Hepatocyte (in vitro differentiated cells): ENCODE results near the gene GLIS2. TPM values are rescaled to one million over a fixed set of nuclear protein-coding genes. Genes with fewer than 3 reads are reported as not detected.

Source experiments
- DNase-seq: peaks from one replicate; pipeline ENCODE4 v3.0.0-alpha.2; 2016; ENCODE audit warnings: low spot score
- H2AFZ ChIP-seq: fragments of 200-600 bp; sonication (generic); 2 replicates; pipeline ENCODE4 v1.6.0; 2016; ENCODE audit warnings: antibody characterized with exemption, mild to moderate bottlenecking
- H3K27ac ChIP-seq: fragments of 200-600 bp; sonication (generic); 2 replicates; pipeline ENCODE4 v1.5.1; 2016; ENCODE audit warnings: mild to moderate bottlenecking
- H3K27me3 ChIP-seq: fragments of 200-600 bp; sonication (generic); 2 replicates; pipeline ENCODE4 v1.6.1; 2016
- H3K36me3 ChIP-seq: fragments of 200-600 bp; sonication (generic); replicated peaks from 2 replicates; pipeline ENCODE4 v1.5.1; 2016; ENCODE audit warnings: low read depth; ENCODE audit not compliant: insufficient read depth
- H3K4me1 ChIP-seq: fragments of 200-600 bp; sonication (generic); 2 replicates; pipeline ENCODE4 v1.5.1; 2016; ENCODE audit warnings: mild to moderate bottlenecking, moderate library complexity; ENCODE audit not compliant: insufficient read depth
- H3K4me2 ChIP-seq: fragments of 200-600 bp; sonication (generic); 2 replicates; pipeline ENCODE4 v1.6.0; 2016
- H3K4me3 ChIP-seq: fragments of 200-600 bp; sonication (generic); 2 replicates; pipeline ENCODE4 v1.5.1; 2016; ENCODE audit warnings: mild to moderate bottlenecking
- H3K79me2 ChIP-seq: fragments of 200-600 bp; sonication (generic); 2 replicates; pipeline ENCODE4 v1.6.0; 2017; ENCODE audit warnings: mild to moderate bottlenecking
- H3K9me2 ChIP-seq: fragments of 200-600 bp; sonication (generic); replicated peaks from 2 replicates; pipeline ENCODE4 v1.6.0; 2017; ENCODE audit warnings: mild to moderate bottlenecking; ENCODE audit not compliant: insufficient read depth
- H3K9me3 ChIP-seq: fragments of 200-600 bp; sonication (generic); 2 replicates; pipeline ENCODE4 v1.5.1; 2016; ENCODE audit warnings: low read depth, mild to moderate bottlenecking
- H4K20me1 ChIP-seq: fragments of 200-600 bp; sonication (generic); 2 replicates; pipeline ENCODE4 v1.6.0; 2016; ENCODE audit warnings: mild to moderate bottlenecking; ENCODE audit not compliant: insufficient read depth, poor library complexity, severe bottlenecking
- CTCF ChIP-seq: fragments of 200-600 bp; sonication (generic); IDR thresholded peaks from 2 replicates; pipeline ENCODE4 v1.5.1; 2016; ENCODE audit warnings: antibody characterized with exemption, mild to moderate bottlenecking; ENCODE audit not compliant: poor library complexity
- EZH2 ChIP-seq: fragments of 200-600 bp; sonication (generic); IDR thresholded peaks from 2 replicates; pipeline ENCODE4 v1.6.1; 2016; ENCODE audit warnings: antibody characterized with exemption, mild to moderate bottlenecking, borderline replicate concordance
- EZH2phosphoT487 ChIP-seq: fragments of 200-600 bp; sonication (generic); IDR thresholded peaks from one replicate; pipeline ENCODE4 v1.6.1; 2018; ENCODE audit warnings: antibody characterized with exemption, mild to moderate bottlenecking, low read depth, moderate library complexity; ENCODE audit not compliant: unreplicated experiment, severe bottlenecking
- WGBS: methylation state at CpG from one replicate; pipeline ENCODE4 v1.1.6; 2016; ENCODE audit warnings: low lambda C conversion rate; ENCODE audit errors: missing lambda C conversion rate; 5-methylcytosine and 5-hydroxymethylcytosine counted together
- polyA plus RNA-seq: library from polyadenylated mRNA; unstranded; fragments of >200 nt; fragmentation: Nextera tagmentation; extraction: Ambion mirVana; gene quantifications from 2 replicates; pipeline ENCODE4 v1.2.1, GENCODE V29; 2016
- total RNA-seq: library from RNA; depleted of rRNA; stranded (reverse); fragments of >200 nt; gene quantifications from 2 replicates; pipeline ENCODE4 v1.2.3, GENCODE V29; 2014

The GLIS2 gene
- 3.6 TPM in 2 replicates for total RNA-seq
- polyA plus RNA-seq, result 11.3 and 12.2 TPM in 2 replicates

GRCh38 chr16:4315186-4316107, at the start of gene GLIS2:
Gene GLIS2, plus strand, starts transcription at chr16:4316067. Its CDS starts 16,214 bp downstream, at chr16:4332281.
- Histone ChIP-seq H3K4me1 (peaks cover 40% of the 10 kb centered on the region), H3K27me3 (no peaks in the 10 kb centered on the region)

GRCh38 chr16:4266372-4266771, 49.5 kb upstream of the GLIS2 start:
- TF ChIP-seq EZH2, result no peak
- no peak for TF ChIP-seq EZH2phosphoT487
- no peaks in the 10 kb centered on the region for H3K9me3 ChIP-seq
- no peaks in the 10 kb centered on the region for H4K20me1 ChIP-seq
- no peak overlapping the region for H2AFZ ChIP-seq
- H3K4me2 ChIP-seq, result no peak overlapping the region
- H3K79me2 ChIP-seq, result peaks cover 79% of the 10 kb centered on the region
- WGBS, result 90% methylated on average over 6 of the region's 6 CpGs
- H3K27me3 ChIP-seq, result no peaks in the 10 kb centered on the region
- no peaks in the 10 kb centered on the region for H3K9me2 ChIP-seq
- H3K4me3 ChIP-seq, result no peak overlapping the region
- DNase-seq, result no peak
- peaks cover 24% of the 10 kb centered on the region for H3K4me1 ChIP-seq
- no peak overlapping the region for H3K27ac ChIP-seq
- H3K36me3 ChIP-seq, result no peaks in the 10 kb centered on the region

More at GRCh38 chr16:4315186-4316107, at the start of gene GLIS2:
- H3K79me2 ChIP-seq, result peaks cover 45% of the 10 kb centered on the region
- H3K36me3 ChIP-seq, result no peaks in the 10 kb centered on the region
- H3K9me2 ChIP-seq, result no peaks in the 10 kb centered on the region
- peak within 1 kb of the TSS; percentile 86 for H3K4me3 ChIP-seq
- peak within 1 kb of the TSS; percentile 64 for H2AFZ ChIP-seq
- H3K9me3 ChIP-seq, result no peaks in the 10 kb centered on the region
- peaks cover 35% of the 10 kb centered on the region for H4K20me1 ChIP-seq
- WGBS, result under 1% methylated on average over 35 of the region's 115 CpGs
- peak; percentile 95 for DNase-seq
- peak within 1 kb of the TSS; percentile 97 for H3K4me2 ChIP-seq
- no peak for TF ChIP-seq EZH2phosphoT487
- TF ChIP-seq CTCF, result no peak
- no peak for TF ChIP-seq EZH2
- peak within 1 kb of the TSS; percentile 98 for H3K27ac ChIP-seq

GRCh38 chr16:4270091-4270490, 45.8 kb upstream of the GLIS2 start:
- 96% methylated on average over 5 of the region's 5 CpGs for WGBS
- H3K9me3 ChIP-seq, result no peaks in the 10 kb centered on the region
- H3K27me3 ChIP-seq, result no peaks in the 10 kb centered on the region
- no peak overlapping the region for H2AFZ ChIP-seq
- peaks cover 8% of the 10 kb centered on the region for H3K4me1 ChIP-seq
- TF ChIP-seq CTCF, result no peak
- TF ChIP-seq EZH2phosphoT487, result no peak
- no peak for TF ChIP-seq EZH2
- H3K79me2 ChIP-seq, result peaks cover 64% of the 10 kb centered on the region
- H3K36me3 ChIP-seq, result no peaks in the 10 kb centered on the region
- no peak overlapping the region for H3K27ac ChIP-seq
- H3K4me3 ChIP-seq, result no peak overlapping the region
- no peak for DNase-seq
- H4K20me1 ChIP-seq, result no peaks in the 10 kb centered on the region
- H3K4me2 ChIP-seq, result no peak overlapping the region
- no peaks in the 10 kb centered on the region for H3K9me2 ChIP-seq

GRCh38 chr16:4270595-4270994, 45.3 kb upstream of the GLIS2 start:
- Histone ChIP-seq H3K79me2 (peaks cover 61% of the 10 kb centered on the region), H3K9me3 (no peaks in the 10 kb centered on the region), H3K9me2 (no peaks in the 10 kb centered on the region), H3K4me1 (peaks cover 6% of the 10 kb centered on the region), H3K27ac (peak overlapping the region; percentile 95), H4K20me1 (no peaks in the 10 kb centered on the region), H3K4me2 (peak overlapping the region; percentile 96), H2AFZ (no peak overlapping the region), H3K27me3 (no peaks in the 10 kb centered on the region), H3K36me3 (no peaks in the 10 kb centered on the region), H3K4me3 (no peak overlapping the region)
- TF ChIP-seq EZH2, result no peak
- TF ChIP-seq CTCF, result no peak
- no peak for TF ChIP-seq EZH2phosphoT487
- 93% methylated on average over 7 of the region's 7 CpGs for WGBS
- no peak for DNase-seq
